CD1c-positive myeloid dendritic cell (primary cell): ENCODE measurements around the gene RNU5B-1.
A peak's percentile ranks its signal among the peaks of the same experiment; 100 is the strongest.

Source experiments
- DNase-seq: peaks from one replicate; pipeline ENCODE4 v3.0.0-alpha.2; 2016; ENCODE audit errors: extremely low spot score

The RNU5B-1 gene

GRCh38 chr15:65289261-65289854 is 15.1 kb upstream of the RNU5B-1 start:
- DNase-seq = no peak

DNA sequence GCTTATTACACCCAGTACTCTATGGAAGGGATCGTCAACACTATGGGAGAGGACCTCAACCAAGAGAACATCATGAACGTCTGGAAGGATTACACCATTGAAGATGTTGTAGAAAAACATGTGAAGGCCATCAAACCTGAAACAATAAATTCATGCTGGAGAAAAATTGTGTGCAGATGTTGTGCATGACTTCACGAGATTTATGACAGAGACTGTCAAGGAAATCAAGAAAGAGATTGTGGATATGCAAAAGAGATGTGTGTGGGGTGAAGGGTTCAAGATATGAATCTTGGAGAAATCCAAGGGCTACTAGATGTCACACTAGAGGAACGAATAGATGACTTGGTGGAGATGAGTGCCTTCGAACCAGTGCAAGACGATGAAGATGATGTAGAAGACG is 14.2 kb upstream of the RNU5B-1 start:
- DNase-seq = no peak

- DNase-seq = no peak
Observed at GRCh38 chr15:65292938-65293518, 11.4 kb upstream of the RNU5B-1 start.

GRCh38 chr15:65298731-65299130 is 5.7 kb upstream of the RNU5B-1 start:
- no peak for DNase-seq

- no peak for DNase-seq
Observed at GRCh38 chr15:65300924-65301441, 3.5 kb upstream of the RNU5B-1 start.

- no peak for DNase-seq
Observed at GRCh38 chr15:65302061-65302460, 2.4 kb upstream of the RNU5B-1 start.

- no peak for DNase-seq
Observed at GRCh38 chr15:65303687-65304380, 643 bp upstream of the RNU5B-1 start.

GRCh38 chr15:65305150-65305758 is 777 bp downstream of the RNU5B-1 start:
- no peak for DNase-seq

DNA sequence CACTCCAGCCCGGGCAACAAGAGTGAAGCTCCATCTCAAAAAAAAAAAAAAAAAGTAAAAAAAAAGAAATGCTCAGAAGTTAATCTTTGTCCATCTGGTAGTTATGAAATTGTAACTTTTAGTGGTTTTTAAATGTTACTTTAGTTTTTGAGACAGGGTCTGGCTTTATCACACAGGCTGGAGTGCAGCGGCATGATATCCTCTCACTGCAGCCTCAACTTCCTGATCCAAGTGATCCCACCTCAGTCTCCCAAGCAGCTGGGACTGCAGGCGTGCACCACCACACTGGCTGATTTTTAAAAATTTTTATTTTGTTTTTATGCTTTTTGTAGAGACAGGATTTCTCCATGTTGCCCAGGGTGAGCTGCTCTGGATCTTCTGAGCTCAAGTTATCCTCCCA is 1.3 kb downstream of the RNU5B-1 start:
- DNase-seq = peak; percentile 6

DNA sequence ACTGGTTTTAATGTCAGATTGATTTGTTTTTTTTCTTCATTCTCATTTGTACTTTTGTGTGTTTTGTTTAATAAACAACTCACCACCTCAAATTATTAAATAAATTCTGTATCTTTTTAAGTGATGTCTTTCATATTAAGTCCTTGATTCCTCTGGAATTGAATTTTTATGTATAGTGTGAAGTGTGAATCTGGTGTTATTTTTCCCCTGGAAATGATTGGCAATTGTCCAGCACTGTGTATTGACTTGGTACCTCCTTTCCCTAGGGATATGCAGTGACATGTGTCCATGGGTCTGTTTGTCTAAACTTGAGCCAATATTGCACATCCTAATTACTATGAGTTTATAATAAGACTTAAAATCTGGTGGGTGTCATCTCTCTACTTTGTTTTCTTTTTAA is 2.1 kb downstream of the RNU5B-1 start:
- no peak for DNase-seq

DNA sequence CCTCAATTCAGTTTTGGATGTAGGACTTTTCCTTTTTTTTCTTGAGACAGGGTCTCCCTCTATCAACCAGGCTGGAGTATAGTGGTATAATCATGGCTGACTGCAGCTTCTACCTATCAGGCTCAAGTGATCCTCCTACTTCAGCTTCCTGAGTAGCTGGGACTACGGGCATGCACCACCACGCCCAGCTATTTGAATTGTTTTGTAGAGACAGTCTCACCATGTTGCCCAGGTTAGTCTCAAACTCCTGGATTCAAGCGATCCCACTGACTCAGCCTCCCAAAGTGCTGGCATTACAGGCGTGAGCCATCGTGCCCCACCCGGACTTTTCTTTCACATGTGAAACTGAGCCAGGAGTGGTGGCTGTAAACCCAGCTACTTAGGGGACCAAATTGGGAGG is 3.5 kb downstream of the RNU5B-1 start:
- DNase-seq = no peak

- no peak for DNase-seq
Observed at GRCh38 chr15:65309882-65310418, 5.5 kb downstream of the RNU5B-1 start.

- no peak for DNase-seq
Observed at GRCh38 chr15:65310431-65311137, 6.1 kb downstream of the RNU5B-1 start.

- DNase-seq = no peak
Observed at GRCh38 chr15:65311760-65312159, 7.3 kb downstream of the RNU5B-1 start.

GRCh38 chr15:65312400-65312916 is 8.0 kb downstream of the RNU5B-1 start:
- no peak for DNase-seq

DNA sequence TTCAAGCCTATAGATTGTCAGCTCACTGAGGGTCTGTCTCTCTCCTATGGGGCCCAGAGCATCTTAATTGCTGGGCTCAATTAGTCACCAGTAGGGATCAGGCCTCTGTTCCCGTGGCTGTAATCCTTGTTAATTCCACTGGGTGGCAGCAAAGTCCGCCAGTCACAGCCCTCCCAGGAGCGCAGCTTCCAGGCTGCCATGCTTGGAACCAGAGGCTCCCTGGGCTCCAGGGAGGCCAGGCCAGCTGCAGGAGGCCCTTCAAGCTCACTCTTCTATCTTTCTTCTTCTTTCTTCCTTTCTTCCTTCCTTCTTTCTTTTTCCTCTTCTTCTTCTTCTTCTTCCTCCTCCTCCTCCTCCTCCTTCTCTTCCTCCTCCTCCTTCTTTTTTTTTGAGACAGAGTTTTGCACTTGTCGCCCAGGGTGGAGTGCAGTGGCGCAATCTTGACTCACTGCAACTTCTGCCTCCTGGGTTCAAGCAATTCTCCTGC is 14.4 kb downstream of the RNU5B-1 start:
- DNase-seq = peak; percentile 85

GRCh38 chr15:65323071-65323511 is 18.6 kb downstream of the RNU5B-1 start:
- no peak for DNase-seq

GRCh38 chr15:65326117-65326526 is 21.6 kb downstream of the RNU5B-1 start:
- DNase-seq = no peak

DNA sequence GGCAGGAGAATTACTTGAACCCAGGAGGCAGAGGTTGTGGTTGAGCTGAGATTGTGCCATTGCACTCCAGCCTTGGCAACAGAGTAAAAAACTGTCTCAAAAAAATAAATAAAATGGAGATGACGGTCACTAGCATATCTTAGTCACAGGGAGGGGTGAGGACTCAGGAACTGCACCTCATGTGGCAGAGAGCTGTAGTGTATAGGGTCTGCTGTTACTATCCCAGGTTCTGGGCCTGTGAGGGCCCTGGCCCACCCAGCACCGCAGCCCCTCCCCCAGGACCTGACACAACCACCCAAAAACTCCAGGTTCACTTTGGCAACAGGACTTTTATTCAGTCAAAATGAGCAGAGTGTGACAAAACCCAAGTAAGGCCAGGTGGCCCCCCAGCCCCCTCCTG is 22.3 kb downstream of the RNU5B-1 start:
- no peak for DNase-seq

- no peak for DNase-seq
Observed at GRCh38 chr15:65327651-65328393, 23.3 kb downstream of the RNU5B-1 start.
